Measurements from ENCODE around the gene PDX1.
A peak's percentile ranks its signal among the peaks of the same experiment; 100 is the strongest.
"Not testable (repeated sequence)": the region's sequence is repeated elsewhere in the genome, so short reads cannot be mapped to it uniquely, and the experiment has no call there.

PDX1 gene

GRCh38 chr13:27959976-27960361, 40.2 kb downstream of the PDX1 start:
- DNase-seq = no peak

GRCh38 chr13:27960362-27961226, 40.8 kb downstream of the PDX1 start:
- peak; percentile 58 for DNase-seq

- no peak for DNase-seq
Measured at GRCh38 chr13:27961227-27962085, 41.7 kb downstream of the PDX1 start.

- DNase-seq = no peak
Measured at GRCh38 chr13:27962128-27962841, 42.5 kb downstream of the PDX1 start.

- no peak for DNase-seq
Measured at GRCh38 chr13:27962982-27963381, 43.2 kb downstream of the PDX1 start.

- DNase-seq = no peak
Measured at GRCh38 chr13:27963491-27963890, 43.7 kb downstream of the PDX1 start.

GRCh38 chr13:27964206-27964605, 44.4 kb downstream of the PDX1 start:
- DNase-seq = not testable (repeated sequence)

GRCh38 chr13:27964741-27965323, 45.0 kb downstream of the PDX1 start:
- no peak for DNase-seq

- DNase-seq = no peak
Measured at GRCh38 chr13:27965343-27965739, 45.5 kb downstream of the PDX1 start.

- no peak for DNase-seq
Measured at GRCh38 chr13:27965740-27966640, 46.2 kb downstream of the PDX1 start.

GRCh38 chr13:27966641-27967202, 46.9 kb downstream of the PDX1 start:
- DNase-seq = no peak

GRCh38 chr13:27967203-27967735, 47.5 kb downstream of the PDX1 start:
- peak; percentile 11 for DNase-seq

- DNase-seq = no peak
Measured at GRCh38 chr13:27967736-27968315, 48.0 kb downstream of the PDX1 start.

GRCh38 chr13:27968316-27969081, 48.7 kb downstream of the PDX1 start:
- DNase-seq = no peak

GRCh38 chr13:27969082-27969865, 49.5 kb downstream of the PDX1 start, which contains the start of gene CDX2:
CDX2 (minus strand) TSS chr13:27969315; CDS start chr13:27969006, 309 bp downstream.
- peak; percentile 46 for DNase-seq

GRCh38 chr13:27969866-27970229, 50.0 kb downstream of the PDX1 start:
- DNase-seq = no peak

GRCh38 chr13:27970382-27971235, 50.8 kb downstream of the PDX1 start:
- DNase-seq = no peak

- DNase-seq = no peak
Measured at GRCh38 chr13:27971236-27971645, 51.4 kb downstream of the PDX1 start.

Measured in SHP77 treated with DMSO at 0.1 percent for 48 hours (cell line).